Gastrocnemius medialis (tissue), 4 donors: ENCODE measurements around the gene NUP62.

Experiments
- CTCF ChIP-seq, 5 experiments: fragments of 450-650 bp in 3 of 5; fragments of 200-600 bp in 2 of 5; sonication (generic) in 2 of 5; IDR thresholded peaks in 4 of 5; conservative IDR thresholded peaks in 1 of 5; 1 replicate in 4 of 5; 2 replicates in 1 of 5; pipeline ENCODE4 v1.5.1; 2016 to 2019; ENCODE audit warnings: antibody characterized with exemption in 5 of 5, mild to moderate bottlenecking in 3 of 5, moderate library complexity in 3 of 5
- POLR2A ChIP-seq, 2 donors: fragments of 450-650 bp; IDR thresholded peaks; one replicate each; pipeline ENCODE4 v1.6.1; 2017; ENCODE audit warnings: antibody characterized with exemption in 2 of 2, mild to moderate bottlenecking in 2 of 2, moderate library complexity in 2 of 2

- TF ChIP-seq CTCF (IDR thresholded peaks at IDR 0.05 in 4 of 5, conservative IDR thresholded peaks at IDR 0.05 in 1 of 5), result no peak
- no peak for TF ChIP-seq POLR2A (IDR thresholded peaks at IDR 0.05)
Observed at GRCh38 chr19:49932731-49933131, 3.4 kb upstream of the NUP62 start.
